BJ (cell line): ENCODE data around the gene PURA. TPM values are rescaled to one million over a fixed set of nuclear protein-coding genes. Genes with fewer than 3 reads are reported as not detected.

Experiments
- CTCF ChIA-PET: fragments of 350-600 bp; formaldehyde crosslinking; extraction: SDS; loops from one replicate; lab custom pipeline; 2021; ENCODE audit warnings: antibody characterized with exemption, inconsistent platforms; lab: Yijun Ruan, JAX
- POLR2A ChIA-PET: fragments of 300-600 bp; sonication (Branson Sonifier 250); formaldehyde crosslinking; extraction: SDS; loops from one replicate; lab custom pipeline; 2021; ENCODE audit warnings: antibody characterized with exemption; lab: Charles Lee
- DNase-seq: peaks from one replicate; pipeline ENCODE4 v3.0.0-alpha.2; 2011; ENCODE audit warnings: low read depth
- H3K27me3 ChIP-seq: 2 replicates; pipeline ENCODE4 v1.6.0; 2011; ENCODE audit warnings: low read length; ENCODE audit not compliant: control insufficient read depth, insufficient read depth
- H3K36me3 ChIP-seq: 2 replicates; pipeline ENCODE4 v1.5.1; 2011; ENCODE audit warnings: low read length; ENCODE audit not compliant: control insufficient read depth, insufficient read depth
- H3K4me3 ChIP-seq: 2 replicates; pipeline ENCODE4 v1.5.1; 2011; ENCODE audit warnings: low read depth, mild to moderate bottlenecking, control low read depth, low read length
- CTCF ChIP-seq: IDR thresholded peaks from 2 replicates; pipeline ENCODE4 v1.5.1; 2011; ENCODE audit warnings: low read depth, mild to moderate bottlenecking, control low read depth, inconsistent platforms, low read length, moderate library complexity; ENCODE audit not compliant: insufficient read depth
- polyA plus RNA-seq: library from polyadenylated mRNA; depleted of rRNA; stranded (reverse); fragments of >200 nt; gene quantifications from 2 replicates; pipeline ENCODE4 v1.2.3, GENCODE V29; 2011

PURA gene
- polyA plus RNA-seq, 1 experiment = 5.2 TPM

GRCh38 chr5:140157032-140157781 is 43.3 kb downstream of the PURA start:
- Histone ChIP-seq H3K4me3 (peak overlapping the region; percentile 35), H3K36me3 (no peaks in the 10 kb centered on the region), H3K27me3 (no peaks in the 10 kb centered on the region)
- DNase-seq = no peak
- CTCF ChIA-PET = interaction anchor here (0.7 to 13.0 kb wide), 9 partner anchors 12 to 369 kb away, joined by 3 to 106 read pairs (median 5); partner anchors contain the start of gene HBEGF
- peak; percentile 92 for TF ChIP-seq CTCF
- POLR2A ChIA-PET = no interaction called here

DNA sequence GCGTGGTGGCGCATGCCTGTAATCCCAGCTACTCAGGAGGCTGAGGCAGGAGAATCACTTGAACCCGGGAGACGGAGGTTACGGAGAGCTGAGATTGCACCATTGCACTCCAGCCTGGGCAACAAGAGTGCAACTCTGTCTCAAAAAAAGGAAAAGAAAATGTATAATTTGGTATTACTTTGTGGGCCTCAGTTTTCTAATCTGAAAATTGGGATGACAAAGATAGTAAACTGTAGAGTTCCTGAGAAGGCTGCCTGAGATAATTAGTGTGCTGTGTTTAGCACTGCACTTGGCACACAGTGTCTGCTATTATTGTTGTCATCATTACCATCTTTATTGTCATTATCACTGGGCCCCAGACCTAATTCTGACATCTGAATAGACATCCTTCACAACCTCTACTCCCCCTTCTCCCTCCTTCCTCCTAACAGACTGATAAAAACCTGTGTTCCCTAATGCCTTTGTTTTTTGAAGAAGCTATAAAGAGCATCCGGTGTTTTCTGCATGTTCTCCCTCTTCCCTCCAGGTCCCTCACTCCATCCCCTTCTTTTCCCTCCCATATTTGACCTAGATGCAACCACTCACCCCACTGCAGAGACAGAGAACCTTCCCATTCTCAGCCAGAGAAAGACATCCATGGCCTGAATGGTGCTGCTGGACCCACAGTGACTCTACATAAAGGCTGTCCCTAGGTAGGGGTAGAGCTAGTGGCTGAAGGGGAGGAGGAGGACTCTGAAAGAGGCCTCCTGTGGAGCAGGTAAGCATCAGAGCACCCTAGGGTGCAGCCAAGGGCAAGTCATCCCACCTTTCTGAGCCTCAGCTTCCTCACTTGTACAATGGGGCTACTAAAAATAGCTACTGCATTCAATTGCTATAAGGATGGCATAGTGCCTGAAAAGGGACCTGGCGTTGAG is 45.4 kb downstream of the PURA start:
- H3K27me3 ChIP-seq = no peaks in the 10 kb centered on the region
- no peaks in the 10 kb centered on the region for H3K36me3 ChIP-seq
- no peak for TF ChIP-seq CTCF
- POLR2A ChIA-PET = no interaction called here
- no peak for DNase-seq
- CTCF ChIA-PET = interaction anchor here (1.3 to 13.0 kb wide), 5 partner anchors 9 to 190 kb away, joined by 3 to 106 read pairs (median 5); no protein-coding TSS in a partner anchor
- H3K4me3 ChIP-seq = no peak overlapping the region

- Histone ChIP-seq H3K4me3 (no peak overlapping the region), H3K27me3 (no peaks in the 10 kb centered on the region), H3K36me3 (no peaks in the 10 kb centered on the region)
- ChIA-PET CTCF (interaction anchor here (0.6 to 1.7 kb wide), 3 partner anchors 18 to 93 kb away, joined by 3 to 6 read pairs (median 3); no protein-coding TSS in a partner anchor), POLR2A (no interaction called here)
- no peak for TF ChIP-seq CTCF
- DNase-seq = no peak
Observed at GRCh38 chr5:140162275-140162674, 48.4 kb downstream of the PURA start.

DNA sequence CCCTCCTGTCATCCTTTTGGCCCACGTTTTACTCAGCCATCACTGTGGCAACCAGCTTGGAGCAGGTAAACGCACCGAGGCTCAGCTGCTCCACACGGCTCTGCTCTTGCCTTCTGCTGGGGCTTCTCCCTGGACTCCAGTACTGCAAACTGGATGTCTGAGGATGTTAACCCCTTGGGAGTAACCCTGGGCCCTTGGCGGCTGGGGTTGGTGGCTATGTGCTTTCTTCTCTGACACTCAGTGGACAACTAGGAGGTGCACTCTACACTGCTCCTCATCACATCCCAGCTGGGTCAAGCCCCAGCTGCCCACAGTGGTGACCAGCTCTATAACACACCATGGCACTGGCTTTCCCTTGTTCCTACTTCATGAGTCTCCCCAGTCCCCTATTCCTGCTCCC is 48.9 kb downstream of the PURA start:
- DNase-seq = no peak
- ChIA-PET POLR2A (no interaction called here), CTCF (interaction anchor here (1.2 to 1.7 kb wide), 2 partner anchors 18 to 88 kb away, joined by 3 to 6 read pairs; no protein-coding TSS in a partner anchor)
- Histone ChIP-seq H3K36me3 (no peaks in the 10 kb centered on the region), H3K4me3 (no peak overlapping the region), H3K27me3 (no peaks in the 10 kb centered on the region)
- TF ChIP-seq CTCF = no peak
